Cardiac septum (tissue), 1 donor: Measurements from ENCODE around the gene STARD13. TPM values are rescaled to one million over a fixed set of nuclear protein-coding genes. Genes with fewer than 3 reads are reported as not detected.

ENCODE experiments used
- DNase-seq: peaks from one replicate; pipeline ENCODE4 v3.0.0-alpha.2; 2020; ENCODE audit warnings: low spot score
- intact Hi-C: fragments of 100-400 bp; cut with DNase I; formaldehyde crosslinking; loops from one replicate; pipeline ENCODE4 v1.14.0; 2022
- total RNA-seq: library from RNA; stranded (reverse); fragmentation: NEBNext Ultra II Directional; extraction: Animal tissue kit (Norgen Biotek cat#: 25700); gene quantifications from one replicate; pipeline ENCODE4 v1.2.1, GENCODE V29; 2021
- donor health status: DM: no; HTN: no; CAD: no.

STARD13 gene
- total RNA-seq, 1 donor from 2014 or later: 26.9 TPM

GRCh38 chr13:33310245-33311038 lies 24.9 kb upstream of the STARD13 start:
- intact Hi-C loops: no loop called here

DNA sequence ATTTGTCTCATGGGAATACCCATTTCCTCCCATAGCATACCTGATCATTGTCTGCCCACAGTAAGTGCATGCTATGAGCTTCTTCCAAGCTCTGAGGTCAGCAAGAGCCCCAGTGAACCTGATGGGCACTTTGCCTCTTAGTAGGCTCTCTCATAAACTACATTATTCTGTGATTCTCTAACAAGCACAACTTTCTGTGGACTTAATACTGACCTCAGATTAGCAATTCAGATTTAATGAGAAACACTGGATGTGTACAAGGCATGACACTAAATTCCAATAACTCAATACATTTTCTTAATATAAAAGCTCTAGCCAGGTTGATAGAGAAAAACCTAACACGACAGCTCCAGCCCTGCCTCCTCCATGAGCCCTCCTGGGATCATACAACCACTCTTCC lies 23.3 kb upstream of the STARD13 start:
- DNase-seq: no peak
- intact Hi-C loops: no loop called here

More at GRCh38 chr13:33310245-33311038, 24.9 kb upstream of the STARD13 start:
- DNase-seq: no peak

GRCh38 chr13:33307843-33308242 lies 22.3 kb upstream of the STARD13 start:
- DNase-seq: no peak
- intact Hi-C loops: no loop called here

DNA sequence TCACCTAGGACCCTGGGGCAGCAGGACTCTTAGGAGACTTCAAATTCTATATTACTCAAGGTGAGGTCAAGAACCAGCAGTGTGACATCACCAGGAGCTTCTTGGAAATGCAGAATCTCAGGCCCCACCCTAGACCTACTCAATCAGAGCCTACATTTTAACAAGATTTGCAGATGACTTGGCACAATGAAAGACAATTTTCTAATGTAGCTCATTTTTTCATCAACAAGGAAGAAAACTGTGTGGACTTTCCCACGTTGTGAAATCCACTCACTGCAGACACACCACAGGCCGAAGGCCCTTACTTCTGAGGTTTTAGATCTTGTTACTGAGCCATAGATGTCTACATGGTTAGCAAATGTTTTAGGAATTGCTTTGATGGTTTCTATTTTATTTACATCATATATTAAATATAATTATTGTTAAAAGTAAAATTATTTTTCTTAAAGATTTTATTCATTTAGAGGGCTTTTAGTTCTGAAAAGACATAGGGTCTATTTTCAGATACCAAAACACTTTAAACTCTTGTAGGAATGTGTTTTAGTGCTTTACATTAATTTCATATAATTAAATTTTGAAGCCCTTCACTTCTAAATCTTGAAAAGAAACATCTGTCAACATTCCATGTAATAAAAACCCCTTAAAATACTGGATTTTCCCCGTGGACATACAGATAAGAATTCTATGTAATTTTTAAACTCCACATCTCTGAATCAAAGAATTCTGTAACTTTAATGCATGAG lies 18.5 kb upstream of the STARD13 start:
- intact Hi-C loops: no loop called here
- no peak for DNase-seq

- intact Hi-C loops: no loop called here
- no peak for DNase-seq
Observed at GRCh38 chr13:33299626-33300025, 14.1 kb upstream of the STARD13 start.

DNA sequence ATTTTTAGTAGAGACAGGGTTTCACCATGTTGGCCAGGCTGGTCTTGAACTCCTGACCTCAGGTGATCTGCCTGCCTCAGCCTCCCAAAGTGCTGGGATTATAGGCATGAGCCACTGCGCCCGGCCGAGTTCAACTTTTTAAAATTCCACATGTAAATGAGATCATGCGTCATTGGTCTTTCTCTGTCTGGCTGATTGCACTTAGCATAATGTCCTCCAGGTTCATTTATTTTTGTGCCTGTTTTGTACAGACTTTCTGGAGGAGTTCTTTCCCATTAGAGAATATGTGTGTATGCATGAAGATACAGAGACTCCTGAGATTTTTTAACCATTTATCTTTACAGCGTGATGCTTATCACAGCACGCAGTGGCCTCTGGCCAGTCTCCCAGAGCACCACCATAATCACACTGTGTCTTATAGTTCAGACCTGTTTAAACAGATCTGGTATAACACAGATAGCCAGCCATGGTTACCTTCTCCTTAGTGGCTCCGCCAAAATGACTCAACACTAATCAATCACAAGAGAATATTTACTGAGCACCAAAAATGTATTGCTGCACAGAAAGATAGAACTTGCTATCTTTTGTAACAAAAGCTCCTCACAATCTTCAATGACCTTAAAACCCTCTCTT lies 11.4 kb upstream of the STARD13 start:
- intact Hi-C loops: no loop called here
- DNase-seq: no peak

- DNase-seq: no peak
- intact Hi-C loops: no loop called here
Observed at GRCh38 chr13:33292712-33293111, 7.2 kb upstream of the STARD13 start.

DNA sequence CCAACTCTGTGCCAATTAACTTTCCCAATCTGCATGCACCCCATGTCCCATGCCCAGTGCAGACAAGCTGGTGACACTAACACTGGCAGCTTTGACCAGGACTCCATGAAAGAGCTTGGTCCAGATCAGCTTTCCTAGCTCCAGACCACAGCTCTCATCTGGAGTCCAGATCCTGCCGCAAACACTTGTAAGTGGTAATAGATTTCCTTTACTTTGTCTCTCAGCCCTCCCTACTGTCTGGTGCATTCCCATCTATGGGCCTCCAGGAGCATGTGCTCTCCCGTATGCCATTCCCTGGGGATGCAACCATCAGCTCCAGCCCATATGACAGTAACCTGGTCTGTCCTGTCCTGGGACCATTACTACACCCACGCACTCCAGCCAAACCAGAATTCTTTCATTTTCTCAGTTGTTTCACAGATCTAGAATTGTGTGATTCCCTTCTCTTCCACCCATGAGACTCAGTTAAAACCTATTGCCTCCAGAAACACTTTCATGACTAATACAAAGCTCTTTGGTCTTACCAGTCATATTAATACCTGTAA lies 4.9 kb upstream of the STARD13 start:
- DNase-seq: no peak
- intact Hi-C loops: no loop called here

DNA sequence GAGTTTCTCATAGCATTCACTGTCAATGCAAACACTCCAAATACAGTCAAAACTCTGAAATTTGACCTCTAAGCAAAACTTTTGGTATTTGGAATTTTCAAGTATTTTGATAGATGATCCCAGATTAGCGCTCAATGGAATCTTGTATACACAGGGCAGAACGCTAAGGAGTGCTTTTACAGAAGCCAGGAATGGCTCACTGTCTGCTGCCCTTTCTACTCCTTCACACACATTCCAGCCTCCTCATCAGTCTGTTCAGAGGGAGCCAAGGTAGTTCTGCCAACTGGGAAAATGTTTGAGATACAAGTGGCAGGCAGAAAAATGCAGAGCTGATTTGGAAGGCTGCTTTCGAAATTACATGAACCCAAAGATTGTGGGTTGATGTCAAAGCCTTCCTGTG lies 4.4 kb upstream of the STARD13 start:
- intact Hi-C loops: no loop called here
- no peak for DNase-seq

DNA sequence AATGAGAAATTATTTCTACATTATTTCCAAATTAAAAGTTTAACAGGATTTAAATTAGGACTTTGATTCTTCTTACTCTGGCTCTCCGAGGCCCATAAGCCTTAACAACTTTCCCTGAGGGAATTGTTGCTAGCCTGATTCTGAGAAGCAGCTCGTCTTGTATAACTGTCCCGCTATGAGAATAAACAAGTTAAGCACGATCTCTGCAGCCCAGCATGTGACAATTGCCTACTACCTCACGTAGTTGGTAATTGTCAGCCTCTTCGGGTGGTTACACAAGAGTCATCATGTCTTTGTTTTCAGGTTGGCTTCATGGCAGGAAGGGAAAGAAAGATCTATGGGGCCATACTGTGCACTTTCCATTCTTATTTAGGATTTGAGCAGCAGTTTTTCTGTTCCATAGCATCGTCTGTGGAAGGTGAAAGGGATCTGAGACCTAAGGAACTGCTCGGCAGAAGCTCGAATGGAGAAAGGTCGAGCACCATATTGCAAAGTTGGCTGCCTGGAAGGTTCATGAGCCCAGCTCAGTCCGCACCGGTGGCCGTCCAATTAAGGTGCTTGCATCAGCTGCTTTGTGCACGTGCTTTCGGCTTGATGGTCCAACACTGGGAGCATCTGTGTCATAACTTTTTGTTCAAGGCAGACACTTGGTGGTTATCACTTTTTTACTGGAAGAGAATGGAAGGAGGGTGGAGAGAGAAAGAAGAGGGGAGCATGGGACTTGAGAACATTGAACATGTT lies 1.8 kb upstream of the STARD13 start:
- no peak for DNase-seq
- intact Hi-C loops: no loop called here

- DNase-seq: no peak
- intact Hi-C loops: no loop called here
Observed at GRCh38 chr13:33286128-33286527, 573 bp upstream of the STARD13 start.

- DNase-seq: no peak
- intact Hi-C loops: loop anchor here (1.0 to 2.0 kb wide), 2 partner anchors 56 to 257 kb away; no protein-coding TSS in a partner anchor
Observed at GRCh38 chr13:33284916-33285315, 639 bp downstream of the STARD13 start.

- intact Hi-C loops: loop anchor here (2.0 kb wide), 1 partner anchor 55 kb away; no protein-coding TSS in a partner anchor
- no peak for DNase-seq
Observed at GRCh38 chr13:33284031-33284430, 1.5 kb downstream of the STARD13 start.

- intact Hi-C loops: no loop called here
- DNase-seq: no peak
Observed at GRCh38 chr13:33283195-33283911, 2.2 kb downstream of the STARD13 start.

DNA sequence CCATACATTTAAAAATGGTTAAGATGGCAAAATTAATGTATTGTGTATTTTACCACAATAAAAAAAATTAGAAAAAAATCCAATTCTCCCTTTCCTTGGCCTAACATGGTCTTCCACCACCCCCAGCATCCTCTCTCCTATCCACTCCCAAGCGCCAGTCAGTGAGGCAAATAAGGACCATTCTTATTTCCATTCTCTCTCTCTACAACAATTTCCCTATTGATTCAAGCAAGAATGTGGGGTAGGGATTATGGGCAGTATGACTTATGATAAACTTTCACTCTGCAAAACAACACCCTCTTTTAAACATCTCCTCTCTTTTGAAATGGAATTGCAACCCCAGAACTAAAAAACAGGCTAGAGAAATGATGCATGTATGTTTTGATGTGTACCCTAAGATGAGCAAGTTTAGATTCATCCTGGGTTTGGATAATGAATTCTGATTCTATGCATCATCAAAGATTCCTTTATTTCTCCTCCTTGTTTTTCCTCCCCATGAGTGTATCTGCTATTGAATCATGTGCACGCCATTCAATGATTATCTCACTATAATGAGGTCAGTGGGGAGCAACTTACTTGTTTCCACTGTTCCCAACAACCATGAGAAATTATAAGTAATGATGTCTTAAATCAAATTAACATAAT lies 3.5 kb downstream of the STARD13 start:
- no peak for DNase-seq
- intact Hi-C loops: no loop called here

- intact Hi-C loops: no loop called here
- DNase-seq: no peak
Observed at GRCh38 chr13:33280923-33281322, 4.6 kb downstream of the STARD13 start.

GRCh38 chr13:33280279-33280905 lies 5.2 kb downstream of the STARD13 start:
- intact Hi-C loops: no loop called here
- no peak for DNase-seq
